NCI-H1092 treated with DMSO at 0.1 percent for 48 hours (cell line): ENCODE measurements around the gene EPHB6.

ENCODE experiments used
- DNase-seq: peaks from one replicate; lab custom pipeline; 2025; lab: John Stamatoyannopoulos, UW

Gene EPHB6

DNA sequence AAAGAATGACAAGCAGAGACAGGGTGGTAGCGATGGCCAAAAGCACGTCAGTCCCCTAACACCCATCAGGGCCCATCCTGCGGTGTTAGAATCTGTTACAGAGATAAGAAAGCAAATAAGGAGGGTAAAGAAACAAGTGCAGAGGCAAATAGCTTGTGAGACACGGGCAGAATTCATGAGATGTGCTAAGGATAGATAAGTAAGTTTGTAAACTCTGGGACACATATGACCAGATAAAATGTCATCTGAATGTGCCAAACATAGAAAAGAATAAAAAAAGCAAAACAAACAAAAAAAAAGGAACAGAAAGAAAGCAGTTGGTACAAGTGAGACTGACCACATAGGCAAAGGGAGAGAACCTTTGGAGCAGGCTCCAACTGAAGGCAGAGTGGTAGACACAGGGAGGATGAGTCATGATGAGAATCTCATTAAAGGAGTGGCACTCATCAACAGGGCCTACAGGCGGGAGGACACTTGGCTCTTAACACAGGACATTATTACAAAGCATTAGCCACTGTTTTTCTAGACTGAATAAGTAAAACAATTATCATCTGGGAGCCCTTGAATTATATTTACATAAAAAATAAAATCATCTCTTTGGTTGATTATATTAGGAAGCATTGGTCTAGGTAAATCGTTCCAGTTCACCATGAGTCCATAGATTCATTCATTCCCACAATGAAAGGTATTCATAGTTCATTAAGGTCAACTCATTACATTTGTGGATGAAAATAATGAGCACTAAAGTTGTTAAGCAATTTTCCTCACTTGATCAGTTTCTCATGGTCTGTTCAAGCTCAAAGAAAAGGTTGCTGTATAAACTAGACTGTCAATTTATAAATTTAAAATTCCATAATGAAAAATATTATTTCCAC is 21.5 kb upstream of the EPHB6 start:
- DNase-seq, result no peak

DNA sequence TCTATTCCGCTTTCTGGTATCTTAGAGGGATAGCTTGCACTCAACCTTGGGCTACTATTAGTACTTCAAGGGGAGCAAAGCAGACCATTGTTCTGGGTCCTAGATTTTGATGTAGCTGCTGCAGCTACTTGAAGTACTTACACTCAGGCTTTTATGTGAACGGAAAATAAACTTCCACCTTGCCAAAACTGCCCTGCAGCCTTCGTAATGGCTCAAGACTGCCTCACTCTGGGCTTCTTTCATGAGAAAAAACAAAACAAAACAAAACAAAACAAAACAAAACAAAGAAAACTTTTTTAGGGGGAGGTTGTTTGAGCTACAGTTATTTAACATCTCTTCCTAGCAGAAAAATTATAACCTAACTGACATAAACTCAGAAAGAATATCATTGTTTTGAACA is 19.4 kb upstream of the EPHB6 start:
- no peak for DNase-seq

DNA sequence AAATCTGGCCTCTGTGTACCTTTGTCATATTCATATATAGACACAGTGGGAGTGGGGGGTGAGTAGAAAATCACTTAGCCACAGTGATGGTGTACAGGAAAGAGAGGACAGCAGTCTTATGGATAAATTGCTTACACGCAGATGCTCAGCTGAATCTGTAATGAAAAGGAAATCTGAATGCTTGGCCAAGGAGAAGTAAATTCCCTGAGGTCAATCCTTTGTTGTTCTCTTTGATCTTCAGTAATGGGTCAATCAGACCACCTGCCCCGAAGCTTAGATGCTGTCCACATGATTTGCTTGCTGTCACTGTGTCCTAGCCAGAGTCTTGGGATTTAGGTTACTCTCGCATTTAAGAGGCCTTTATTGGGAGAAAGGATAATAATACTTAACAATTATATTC is 18.4 kb upstream of the EPHB6 start:
- DNase-seq, result no peak

DNA sequence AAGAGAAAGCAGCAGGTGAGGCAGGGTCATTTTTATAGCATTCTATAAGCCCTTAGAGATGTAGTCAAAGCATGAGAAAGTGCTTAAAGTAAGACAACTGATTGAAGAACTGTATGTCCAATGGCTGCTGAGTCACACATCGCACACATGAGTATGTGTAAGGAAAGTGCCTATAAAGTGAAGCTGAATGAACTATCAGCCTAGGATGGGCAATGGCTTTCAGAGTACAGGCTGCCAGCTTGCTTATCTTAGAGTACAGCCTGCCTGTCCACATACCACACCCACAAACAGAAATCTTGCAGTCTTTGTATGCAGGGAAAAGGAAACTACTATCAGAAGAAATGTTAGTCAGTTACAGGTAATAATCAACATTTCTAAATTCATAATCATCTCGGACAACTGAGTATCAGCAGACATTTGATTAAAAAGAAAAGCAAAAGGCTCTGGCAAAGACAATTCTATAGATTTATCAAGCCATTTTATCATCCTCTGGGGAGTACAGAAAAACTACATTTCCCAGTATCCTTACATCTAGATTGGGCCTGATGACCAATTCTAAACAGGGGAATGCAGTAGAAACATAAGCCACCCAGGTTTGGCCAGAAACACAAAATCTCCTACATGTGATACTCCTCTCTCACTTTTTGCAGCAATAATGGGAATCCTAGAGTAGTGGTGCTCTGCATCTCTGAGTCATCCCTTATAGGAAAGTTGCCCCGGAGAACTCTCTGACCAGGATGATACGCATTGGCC is 16.2 kb upstream of the EPHB6 start:
- DNase-seq, result no peak

DNA sequence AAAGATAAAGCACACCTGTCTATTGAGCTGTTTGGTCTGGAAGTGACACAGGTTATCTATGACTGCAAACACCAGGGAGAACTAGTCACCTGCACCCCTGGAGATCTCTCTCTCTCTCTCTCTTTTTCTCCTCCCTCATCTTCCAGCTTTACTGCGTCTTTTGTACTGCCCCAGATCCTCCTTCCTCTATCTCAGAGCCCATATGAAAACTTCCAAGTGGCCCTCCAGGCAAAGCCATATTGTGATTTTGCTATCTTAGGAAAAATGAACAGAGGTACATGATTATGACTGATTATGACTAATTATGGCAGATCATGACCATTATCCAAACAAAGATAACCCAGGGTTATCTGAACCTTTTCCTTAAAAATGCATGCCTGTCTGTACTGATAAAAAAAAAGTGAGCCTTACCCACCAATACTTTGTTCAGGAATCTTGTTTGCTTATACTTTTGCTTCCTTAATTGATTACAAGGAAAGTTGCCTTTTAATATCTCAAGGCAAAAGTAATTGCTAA is 12.6 kb upstream of the EPHB6 start:
- no peak for DNase-seq

DNA sequence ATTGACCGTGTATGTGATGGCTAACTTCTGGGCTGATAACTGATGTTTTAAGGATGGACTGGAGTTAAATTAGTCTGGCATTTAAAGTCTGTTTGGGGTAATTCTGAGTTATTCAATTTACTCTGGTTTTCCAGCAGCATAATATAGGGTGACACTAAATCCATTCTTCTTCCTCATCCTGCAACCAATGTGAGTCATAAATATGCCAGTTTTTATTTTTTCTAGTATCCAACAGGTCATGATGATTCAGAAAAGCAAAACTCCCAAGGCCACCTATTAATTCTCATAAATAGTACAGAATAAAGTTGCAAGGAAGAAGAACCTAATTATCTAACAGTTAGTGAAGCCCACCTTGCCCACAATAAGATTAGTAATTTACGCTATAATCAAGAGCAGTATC is 7.5 kb upstream of the EPHB6 start:
- DNase-seq, result no peak

DNA sequence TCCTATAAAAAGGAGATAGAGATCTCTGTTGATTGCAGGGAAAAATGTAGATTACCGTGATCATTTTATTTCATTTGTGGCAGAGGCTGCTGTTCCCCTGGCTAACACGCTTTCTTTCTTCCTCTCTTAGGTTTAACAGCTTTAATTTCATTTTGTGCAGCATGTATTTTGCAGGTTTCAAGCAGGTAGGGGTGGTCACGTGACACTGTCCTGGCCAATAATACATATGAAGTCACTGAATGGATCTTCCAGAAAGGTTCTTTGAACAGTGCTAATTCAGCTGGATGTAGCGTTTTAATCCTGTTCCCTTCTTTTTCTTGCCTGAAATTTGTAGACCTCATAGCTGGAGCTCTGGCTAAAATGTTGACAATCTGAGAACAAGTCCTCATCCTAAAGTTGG is 3.6 kb upstream of the EPHB6 start:
- DNase-seq, result no peak

DNA sequence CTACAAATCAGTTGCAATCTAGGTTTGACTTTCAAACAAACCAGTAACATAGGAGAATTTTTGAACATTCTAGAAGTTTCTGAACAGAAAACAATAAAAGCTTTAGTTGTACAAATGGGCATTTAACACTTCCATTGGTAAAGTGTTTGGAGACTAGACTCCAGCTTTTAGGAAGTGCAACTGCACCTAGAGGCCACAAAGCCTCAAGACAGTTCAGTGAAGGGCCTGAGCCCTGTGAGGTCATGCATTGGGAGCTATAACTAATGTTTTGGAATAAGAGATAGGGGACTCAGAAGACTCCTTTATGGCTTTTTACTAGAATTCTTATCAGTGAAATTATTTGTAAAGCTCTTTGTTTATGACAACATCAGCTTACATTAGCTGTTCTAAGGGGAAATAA is 3.0 kb upstream of the EPHB6 start:
- no peak for DNase-seq

DNA sequence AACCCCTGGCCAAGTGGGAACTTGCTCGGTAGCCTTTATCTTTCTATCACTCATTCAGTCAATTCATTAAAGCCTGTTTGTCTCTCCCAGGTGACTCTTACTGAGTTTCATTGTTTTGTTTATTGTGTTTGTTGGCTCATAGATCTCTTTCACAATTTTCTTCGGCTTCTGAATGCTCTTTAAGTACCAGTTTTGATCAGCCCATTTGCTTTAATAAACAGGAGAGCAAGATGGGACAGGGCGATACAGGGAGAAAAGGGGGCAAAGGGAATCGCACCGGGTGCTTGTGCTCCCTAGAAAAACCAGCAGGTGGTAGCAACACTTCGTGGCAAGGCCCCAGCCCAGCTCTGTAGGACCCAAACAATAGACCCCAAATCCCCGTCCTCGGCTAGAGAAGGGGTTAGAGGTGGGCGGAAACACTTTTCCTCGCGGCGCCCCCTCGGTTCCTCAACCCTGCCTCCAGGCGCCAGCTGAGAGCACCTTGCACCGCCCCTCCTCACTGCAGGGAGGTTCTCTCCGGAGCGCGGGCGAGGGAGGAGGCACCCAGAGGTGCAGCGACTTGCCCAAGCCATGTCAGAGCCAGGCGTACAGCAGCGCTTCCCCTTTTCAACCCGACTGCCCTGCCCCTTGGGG is 1.0 kb upstream of the EPHB6 start:
- peak; percentile 64 for DNase-seq

DNA sequence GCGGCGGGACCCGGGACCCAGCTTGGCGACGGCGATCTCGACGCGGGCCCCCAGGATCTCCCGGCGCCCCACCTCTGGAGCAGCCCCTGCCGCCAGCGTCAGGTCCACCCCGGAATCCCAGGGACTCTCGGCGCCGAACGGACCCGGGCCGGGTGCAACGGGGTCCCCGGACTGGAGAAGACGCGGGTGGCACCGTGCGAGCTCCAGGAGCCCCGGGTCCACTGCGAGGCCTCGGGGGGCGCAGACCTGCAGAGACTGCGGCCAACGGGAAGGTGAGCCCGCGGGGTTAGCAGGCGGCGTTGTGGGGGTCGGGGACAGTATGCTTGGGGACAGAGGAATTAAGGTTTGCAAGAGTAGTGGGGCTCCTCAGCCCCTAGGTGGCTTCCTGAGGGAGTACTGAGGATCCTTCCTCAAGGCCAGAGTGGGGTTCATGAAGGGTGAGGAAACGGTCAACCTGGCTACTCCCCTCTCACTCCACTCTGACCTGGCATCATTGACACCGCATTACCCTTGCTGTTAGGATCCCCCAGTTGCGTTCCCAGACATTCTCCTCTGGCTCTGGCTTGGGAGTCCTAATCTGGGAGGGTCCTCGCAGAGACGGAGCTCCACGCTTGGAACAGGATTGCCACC is 353 bp downstream of the EPHB6 start:
- DNase-seq, result no peak

DNA sequence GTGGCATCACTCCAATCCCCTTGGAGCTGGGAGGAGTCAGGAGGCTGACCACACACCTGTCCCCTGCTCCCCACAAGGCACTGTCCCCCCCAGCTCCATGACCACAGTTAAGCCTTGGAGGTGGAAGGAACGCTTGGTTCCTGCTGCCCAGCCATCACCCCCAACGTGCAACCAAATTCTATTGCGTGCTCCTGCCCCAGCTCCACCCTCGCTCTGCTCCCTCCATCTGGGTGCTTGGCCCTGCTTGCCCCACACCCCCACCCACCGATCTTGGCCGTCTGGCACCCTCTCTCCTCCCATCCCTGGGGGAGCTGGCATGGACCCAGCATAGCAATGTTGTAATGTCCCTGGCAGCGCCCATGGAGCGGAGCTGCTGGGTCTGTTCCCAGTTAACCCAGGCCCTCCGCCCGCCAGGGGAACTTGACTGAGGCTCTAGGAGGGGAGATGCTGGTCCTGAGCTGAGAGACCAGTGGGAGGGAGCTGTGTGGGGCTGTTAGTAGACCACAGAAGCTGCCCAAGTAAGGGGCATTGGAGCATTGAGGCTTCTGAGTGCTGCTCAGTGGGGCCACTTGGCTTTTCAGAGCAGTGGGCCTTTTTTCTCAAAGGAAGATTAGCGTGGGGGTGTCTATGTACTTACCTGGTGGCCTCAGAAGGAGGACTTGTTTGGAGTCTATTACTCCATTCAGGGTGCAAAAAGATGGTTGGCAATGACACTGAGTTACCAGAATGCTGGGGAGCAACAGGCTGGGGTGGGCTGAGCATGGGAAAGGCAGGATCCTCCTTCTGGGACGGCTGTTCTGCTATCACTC is 1.1 kb downstream of the EPHB6 start:
- no peak for DNase-seq

DNA sequence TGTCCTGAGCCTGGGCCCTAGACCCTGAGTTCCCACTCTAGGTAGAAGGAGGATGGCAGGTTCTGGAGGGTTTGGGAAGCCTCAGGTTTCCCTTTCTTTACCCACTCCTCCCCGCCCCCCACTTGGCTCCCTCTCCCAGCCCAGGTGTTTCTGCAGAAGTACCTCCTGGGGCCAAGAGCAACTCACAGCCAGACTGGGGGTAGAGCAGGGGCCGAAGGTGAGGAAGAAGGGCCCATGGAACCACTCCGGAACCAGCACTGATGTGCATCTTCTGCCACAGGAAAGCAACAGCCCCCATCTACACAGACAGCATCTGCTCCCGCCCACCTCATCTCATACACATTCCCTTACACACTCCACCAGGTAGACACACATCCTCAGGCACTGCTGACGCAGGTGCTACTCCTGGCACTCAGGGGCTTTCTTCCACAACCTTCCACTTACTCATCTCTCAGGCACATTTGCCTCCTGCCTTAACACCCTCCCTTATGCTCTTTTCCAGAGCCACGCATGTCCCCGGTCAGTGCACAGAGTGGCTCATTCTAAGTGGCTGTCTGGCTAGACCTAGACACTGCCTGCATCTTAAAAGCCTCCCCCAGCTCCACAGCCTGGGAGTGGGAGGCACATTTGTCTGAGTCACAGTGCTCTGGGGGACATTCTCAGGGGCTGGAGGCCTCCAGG is 1.8 kb downstream of the EPHB6 start:
- DNase-seq, result no peak

DNA sequence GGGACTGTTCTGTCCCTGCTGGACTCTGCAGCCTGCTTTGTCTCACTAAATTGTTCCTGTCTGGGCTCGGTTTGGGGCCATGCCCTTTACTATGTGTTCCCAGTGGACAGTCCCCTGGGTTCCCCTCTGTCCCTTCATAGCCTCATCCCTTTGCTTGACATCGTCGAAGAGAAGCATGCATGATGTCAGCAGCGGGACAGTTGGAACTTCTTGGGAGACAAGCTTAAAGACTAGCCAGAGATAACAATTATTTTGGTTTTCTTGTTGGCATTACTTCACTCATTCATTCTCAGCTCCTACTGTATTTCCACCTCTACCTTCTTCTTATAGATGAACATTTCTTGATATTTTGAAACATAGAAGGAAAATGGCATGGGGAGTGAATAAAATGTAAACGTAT is 2.7 kb downstream of the EPHB6 start:
- DNase-seq, result no peak

DNA sequence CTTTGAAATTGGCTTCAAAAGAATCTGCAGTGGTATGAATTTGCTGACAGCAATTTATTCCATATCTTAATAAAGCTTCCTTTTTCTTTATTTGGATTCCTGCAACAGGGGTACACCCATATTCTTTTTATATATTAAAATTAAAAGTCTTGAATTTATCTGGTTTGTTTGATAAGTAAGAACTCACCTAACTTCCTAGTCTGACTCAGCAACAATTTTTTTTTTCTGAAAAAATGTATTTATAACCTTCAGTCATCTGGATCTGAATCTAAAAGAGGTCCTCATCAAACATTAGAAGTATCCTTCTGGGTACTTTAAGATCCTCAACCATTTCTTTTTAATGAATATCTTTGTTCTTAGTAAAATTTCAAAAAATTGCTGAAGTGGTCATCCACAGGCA is 4.5 kb downstream of the EPHB6 start:
- no peak for DNase-seq

DNA sequence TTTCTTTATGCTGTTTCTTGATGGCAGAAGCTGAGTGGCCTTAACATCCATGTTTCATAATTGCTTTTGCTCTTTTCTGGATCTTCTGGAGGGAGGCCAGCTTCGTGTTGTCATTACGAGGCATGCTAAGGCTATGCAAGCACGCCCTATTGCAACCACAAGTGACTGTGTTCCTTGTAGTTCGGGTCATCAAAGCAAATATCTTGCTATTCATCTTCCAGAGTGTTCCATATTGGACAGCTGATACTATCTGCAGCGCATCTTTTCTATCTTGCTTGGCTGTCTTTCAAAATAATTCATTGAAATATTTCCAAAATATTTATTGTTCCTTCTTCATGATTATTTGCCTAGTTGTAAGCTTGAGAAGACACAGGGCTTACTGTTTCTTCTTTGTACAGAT is 5.0 kb downstream of the EPHB6 start:
- DNase-seq, result no peak

DNA sequence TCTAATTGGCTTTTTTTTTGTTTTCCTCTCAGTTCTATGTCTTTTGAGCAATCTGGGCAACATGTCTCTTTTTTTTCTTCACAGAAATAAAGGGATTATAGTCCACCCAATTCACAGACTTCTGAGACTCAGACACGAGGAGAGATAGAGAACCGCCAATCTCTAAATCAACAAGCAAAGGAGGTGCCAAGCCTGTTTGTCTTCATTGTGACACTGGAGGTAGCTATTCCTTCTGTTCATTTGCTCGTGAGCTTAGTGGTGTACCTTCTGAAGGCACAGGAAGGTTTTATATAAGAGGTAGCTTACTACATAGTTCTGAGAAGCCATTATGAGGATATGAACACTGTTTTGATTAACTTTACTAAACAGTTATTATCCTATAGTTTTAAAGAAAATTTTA is 6.1 kb downstream of the EPHB6 start:
- no peak for DNase-seq

DNA sequence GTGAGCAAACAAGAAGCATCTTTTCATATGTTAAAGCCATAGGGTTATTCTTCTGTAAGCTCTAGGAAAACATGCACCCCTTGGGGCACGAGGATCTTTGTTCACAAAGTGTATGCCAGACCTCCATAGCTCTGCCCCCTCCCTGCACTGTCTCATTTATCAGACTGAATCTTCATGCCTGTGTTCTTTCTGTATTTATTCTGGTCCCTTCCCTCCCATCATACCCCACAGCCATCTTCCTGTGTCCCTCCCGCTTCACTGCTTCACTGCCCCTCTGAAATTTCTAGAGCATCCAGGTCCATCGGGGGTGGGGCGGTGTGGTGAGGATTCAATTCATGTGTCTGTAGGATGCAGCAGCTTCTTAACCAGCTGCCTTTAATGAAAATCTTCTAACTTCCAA is 7.5 kb downstream of the EPHB6 start:
- no peak for DNase-seq

DNA sequence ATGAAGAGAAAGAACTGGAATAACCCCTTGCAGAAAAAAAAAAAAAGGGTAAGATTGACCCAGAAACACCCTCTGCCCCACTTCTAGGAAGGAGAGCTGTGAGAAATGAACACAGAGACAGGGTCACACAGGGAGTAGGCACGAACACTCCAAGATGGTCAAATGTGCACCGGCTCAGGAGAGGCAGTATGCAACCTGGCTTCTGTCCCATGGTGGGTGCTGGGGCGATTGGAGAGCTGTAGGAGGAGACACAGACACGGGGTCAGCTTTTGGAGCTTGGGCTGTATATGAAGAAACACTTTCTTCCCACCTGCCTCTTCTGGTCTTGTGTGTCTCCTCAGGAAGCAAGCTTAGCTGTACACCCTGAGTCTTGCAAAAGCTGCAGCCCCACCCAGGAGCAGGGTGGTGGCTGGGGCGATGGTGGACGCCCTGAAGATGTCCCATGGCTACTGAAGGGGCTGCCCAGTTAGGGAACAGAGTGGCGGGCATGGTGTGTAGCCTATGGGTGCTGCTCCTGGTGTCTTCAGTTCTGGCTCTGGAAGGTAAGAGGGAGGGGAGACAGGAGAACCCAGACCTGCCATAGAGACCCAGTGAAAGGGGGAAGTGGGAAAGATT is 8.0 kb downstream of the EPHB6 start:
- no peak for DNase-seq

DNA sequence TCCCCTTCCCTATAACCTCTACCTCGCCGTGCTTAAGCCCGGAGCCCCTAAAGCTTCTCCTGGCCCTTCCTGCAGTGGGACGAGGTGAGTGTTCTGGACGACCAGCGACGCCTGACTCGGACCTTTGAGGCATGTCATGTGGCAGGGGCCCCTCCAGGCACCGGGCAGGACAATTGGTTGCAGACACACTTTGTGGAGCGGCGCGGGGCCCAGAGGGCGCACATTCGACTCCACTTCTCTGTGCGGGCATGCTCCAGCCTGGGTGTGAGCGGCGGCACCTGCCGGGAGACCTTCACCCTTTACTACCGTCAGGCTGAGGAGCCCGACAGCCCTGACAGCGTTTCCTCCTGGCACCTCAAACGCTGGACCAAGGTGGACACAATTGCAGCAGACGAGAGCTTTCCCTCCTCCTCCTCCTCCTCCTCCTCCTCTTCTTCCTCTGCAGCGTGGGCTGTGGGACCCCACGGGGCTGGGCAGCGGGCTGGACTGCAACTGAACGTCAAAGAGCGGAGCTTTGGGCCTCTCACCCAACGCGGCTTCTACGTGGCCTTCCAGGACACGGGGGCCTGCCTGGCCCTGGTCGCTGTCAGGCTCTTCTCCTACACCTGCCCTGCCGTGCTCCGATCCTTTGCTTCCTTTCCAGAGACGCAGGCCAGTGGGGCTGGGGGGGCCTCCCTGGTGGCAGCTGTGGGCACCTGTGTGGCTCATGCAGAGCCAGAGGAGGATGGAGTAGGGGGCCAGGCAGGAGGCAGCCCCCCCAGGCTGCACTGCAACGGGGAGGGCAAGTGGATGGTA is 9.2 kb downstream of the EPHB6 start:
- DNase-seq, result no peak
